PC-3 (cell line): ENCODE results near the gene DNAJB1. TPM values are rescaled to one million over a fixed set of nuclear protein-coding genes. Genes with fewer than 3 reads are reported as not detected.

Source experiments
- ATAC-seq: fragments of 200-7000 bp; cut with Tn5 transposase; 2 replicates; pipeline ENCODE4 v1.9.1; 2020; ENCODE audit warnings: mild to moderate bottlenecking, moderate library complexity
- BruUV-seq: library from RNA; stranded (reverse); fragments of 400-500 nt; replicated peaks from 2 replicates; lab custom pipeline; 2021; lab: Mats Ljungman, UMichigan
- CTCF ChIA-PET: fragments of 300-600 bp; sonication (Branson Sonifier 250); formaldehyde crosslinking; loops from one replicate; lab custom pipeline; 2022; ENCODE audit warnings: antibody characterized with exemption; lab: Charles Lee
- POLR2A ChIA-PET: fragments of 300-600 bp; sonication (Branson Sonifier 250); formaldehyde crosslinking; loops from one replicate; lab custom pipeline; 2022; ENCODE audit warnings: antibody characterized with exemption; ENCODE audit not compliant: unreplicated experiment; lab: Charles Lee
- DNase-seq: peaks from one replicate; pipeline ENCODE4 v3.0.0-alpha.2; 2015
- H2AFZ ChIP-seq: fragments of 300-600 bp; sonication (generic); 2 replicates; pipeline ENCODE4 v1.6.0; 2016; ENCODE audit warnings: antibody characterized with exemption, low read length
- H3F3A ChIP-seq: fragments of 300-600 bp; sonication (generic); one replicate; pipeline ENCODE4 v1.6.0; 2017; ENCODE audit warnings: antibody characterized with exemption, low read length, control low read depth, mild to moderate bottlenecking; ENCODE audit not compliant: unreplicated experiment
- H3K27ac ChIP-seq: fragments of 300-600 bp; sonication (generic); 2 replicates; pipeline ENCODE4 v1.5.1; 2016; ENCODE audit warnings: mild to moderate bottlenecking, low read length
- H3K27me3 ChIP-seq: fragments of 300-600 bp; sonication (generic); 2 replicates; pipeline ENCODE4 v1.6.1; 2016; ENCODE audit warnings: low read length, mixed read lengths
- H3K36me3 ChIP-seq: fragments of 300-600 bp; sonication (generic); 2 replicates; pipeline ENCODE4 v1.6.1; 2016; ENCODE audit warnings: low read depth, mixed run types, low read length, mixed read lengths
- H3K4me1 ChIP-seq: fragments of 300-600 bp; sonication (generic); 2 replicates; pipeline ENCODE4 v1.5.1; 2016; ENCODE audit warnings: low read length; ENCODE audit not compliant: insufficient read depth
- H3K4me2 ChIP-seq: fragments of 300-600 bp; sonication (generic); 2 replicates; pipeline ENCODE4 v1.6.0; 2016; ENCODE audit warnings: low read length
- H3K4me3 ChIP-seq: fragments of 300-600 bp; sonication (generic); 2 replicates; pipeline ENCODE4 v1.5.1; 2016; ENCODE audit warnings: mild to moderate bottlenecking, low read length, mixed read lengths
- H3K79me2 ChIP-seq: fragments of 300-600 bp; sonication (generic); 2 replicates; pipeline ENCODE4 v1.6.1; 2017; ENCODE audit warnings: low read length, mixed read lengths
- H3K9ac ChIP-seq: fragments of 300-600 bp; sonication (generic); 2 replicates; pipeline ENCODE4 v1.6.0; 2016; ENCODE audit warnings: mild to moderate bottlenecking, low read length
- H3K9me2 ChIP-seq: fragments of 300-600 bp; sonication (generic); replicated peaks from 2 replicates; pipeline ENCODE4 v1.6.1; 2016; ENCODE audit warnings: mixed run types, low read length, mixed read lengths
- H3K9me3 ChIP-seq: fragments of 300-600 bp; sonication (generic); 2 replicates; pipeline ENCODE4 v1.6.1; 2016; ENCODE audit warnings: low read length, mixed read lengths
- H4K20me1 ChIP-seq: fragments of 300-600 bp; sonication (generic); 2 replicates; pipeline ENCODE4 v1.6.1; 2016; ENCODE audit warnings: low read length, mixed read lengths
- EZH2 ChIP-seq: fragments of 300-600 bp; sonication (generic); IDR thresholded peaks from one replicate; pipeline ENCODE4 v1.6.1; 2017; ENCODE audit warnings: antibody characterized with exemption, mild to moderate bottlenecking, low read length; ENCODE audit not compliant: unreplicated experiment
- EZH2phosphoT487 ChIP-seq: fragments of 300-600 bp; sonication (generic); IDR thresholded peaks from 2 replicates; pipeline ENCODE4 v1.6.1; 2018; ENCODE audit warnings: mild to moderate bottlenecking, antibody characterized with exemption, low read length, borderline replicate concordance
- intact Hi-C: fragments of 100-400 bp; cut with micrococcal nuclease; formaldehyde crosslinking; loops from 2 replicates; pipeline ENCODE4 v1.9.0; 2023
- total RNA-seq: library from RNA; depleted of rRNA; stranded (reverse); fragments of >200 nt; gene quantifications from 2 replicates; pipeline ENCODE4 v1.2.3, GENCODE V29; 2014
- TF ChIP-seq, protein P1 (sequence below): fragments of 300-600 bp; sonication (generic); conservative IDR thresholded peaks from 2 replicates; pipeline ENCODE4 v1.5.1; 2017; ENCODE audit warnings: antibody characterized with exemption, low read depth, mild to moderate bottlenecking, low read length

The DNAJB1 gene
- total RNA-seq, 1 experiment from 2014 or later, result 167 TPM

DNA sequence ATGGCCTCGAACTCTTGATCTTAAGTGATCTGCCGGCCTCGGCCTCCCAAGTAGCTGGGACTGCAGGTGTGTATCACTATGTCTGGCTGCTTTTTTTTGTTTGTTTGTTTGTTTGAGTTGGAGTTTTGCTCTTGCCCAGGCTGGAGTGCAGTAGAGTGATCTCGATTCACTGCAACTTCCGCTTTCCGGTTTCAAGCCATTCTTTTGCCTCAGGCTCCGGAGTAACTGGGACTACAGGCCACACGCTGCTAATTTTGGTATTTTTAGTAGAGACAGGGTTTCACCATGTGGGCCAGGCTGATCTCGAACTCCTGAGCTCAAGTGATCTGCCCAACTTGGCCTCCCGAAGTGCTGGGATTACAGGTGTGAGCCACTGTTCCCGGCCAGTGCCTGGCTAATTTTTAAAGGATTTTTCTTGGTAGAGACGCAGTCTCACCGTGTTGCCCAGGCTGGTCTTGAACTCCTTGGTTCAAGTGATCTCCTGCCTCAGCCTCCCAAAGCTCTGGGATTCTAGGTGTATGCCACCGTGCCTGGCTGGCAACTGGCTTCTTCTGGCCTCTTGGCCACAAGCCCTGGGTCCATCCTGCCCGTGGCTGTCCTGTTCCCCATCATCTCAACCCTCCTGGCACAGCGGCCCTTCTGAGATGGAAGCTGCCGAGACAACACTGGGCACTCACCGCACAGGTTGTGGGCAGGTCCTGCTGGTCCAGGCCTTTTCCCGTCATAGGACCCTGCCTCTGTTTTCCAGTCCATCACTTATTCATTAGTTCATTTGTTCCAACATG lies 22.7 kb upstream of the DNAJB1 start:
- H3K9ac ChIP-seq, result no peak overlapping the region
- peaks cover 4% of the 10 kb centered on the region; the same call in 1 of the 2 replicates for H3K36me3 ChIP-seq
- DNase-seq, result no peak
- H3K9me3 ChIP-seq, result no peaks in the 10 kb centered on the region
- BruUV-seq, result no TSS peak
- no peak overlapping the region for H3K4me2 ChIP-seq
- POLR2A ChIA-PET, result no interaction called here
- H3K4me3 ChIP-seq, result no peak overlapping the region
- ATAC-seq, result no peak
- H3F3A ChIP-seq, result no peaks in the 10 kb centered on the region
- peaks cover 10% of the 10 kb centered on the region; the same call in 1 of the 2 replicates for H4K20me1 ChIP-seq
- intact Hi-C loops, result no loop called here
- no peaks in the 10 kb centered on the region for H3K27me3 ChIP-seq
- H3K4me1 ChIP-seq, result peaks cover 9% of the 10 kb centered on the region
- peaks cover 83% of the 10 kb centered on the region for H3K79me2 ChIP-seq
- no peak overlapping the region for H2AFZ ChIP-seq
- no peaks in the 10 kb centered on the region for H3K9me2 ChIP-seq
- no peak overlapping the region for H3K27ac ChIP-seq
- TF ChIP-seq EZH2 (no peak), EZH2phosphoT487 (no peak)
- TF ChIP-seq, protein P1, sequence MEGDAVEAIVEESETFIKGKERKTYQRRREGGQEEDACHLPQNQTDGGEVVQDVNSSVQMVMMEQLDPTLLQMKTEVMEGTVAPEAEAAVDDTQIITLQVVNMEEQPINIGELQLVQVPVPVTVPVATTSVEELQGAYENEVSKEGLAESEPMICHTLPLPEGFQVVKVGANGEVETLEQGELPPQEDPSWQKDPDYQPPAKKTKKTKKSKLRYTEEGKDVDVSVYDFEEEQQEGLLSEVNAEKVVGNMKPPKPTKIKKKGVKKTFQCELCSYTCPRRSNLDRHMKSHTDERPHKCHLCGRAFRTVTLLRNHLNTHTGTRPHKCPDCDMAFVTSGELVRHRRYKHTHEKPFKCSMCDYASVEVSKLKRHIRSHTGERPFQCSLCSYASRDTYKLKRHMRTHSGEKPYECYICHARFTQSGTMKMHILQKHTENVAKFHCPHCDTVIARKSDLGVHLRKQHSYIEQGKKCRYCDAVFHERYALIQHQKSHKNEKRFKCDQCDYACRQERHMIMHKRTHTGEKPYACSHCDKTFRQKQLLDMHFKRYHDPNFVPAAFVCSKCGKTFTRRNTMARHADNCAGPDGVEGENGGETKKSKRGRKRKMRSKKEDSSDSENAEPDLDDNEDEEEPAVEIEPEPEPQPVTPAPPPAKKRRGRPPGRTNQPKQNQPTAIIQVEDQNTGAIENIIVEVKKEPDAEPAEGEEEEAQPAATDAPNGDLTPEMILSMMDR, result no peak
- CTCF ChIA-PET, result no interaction called here

DNA sequence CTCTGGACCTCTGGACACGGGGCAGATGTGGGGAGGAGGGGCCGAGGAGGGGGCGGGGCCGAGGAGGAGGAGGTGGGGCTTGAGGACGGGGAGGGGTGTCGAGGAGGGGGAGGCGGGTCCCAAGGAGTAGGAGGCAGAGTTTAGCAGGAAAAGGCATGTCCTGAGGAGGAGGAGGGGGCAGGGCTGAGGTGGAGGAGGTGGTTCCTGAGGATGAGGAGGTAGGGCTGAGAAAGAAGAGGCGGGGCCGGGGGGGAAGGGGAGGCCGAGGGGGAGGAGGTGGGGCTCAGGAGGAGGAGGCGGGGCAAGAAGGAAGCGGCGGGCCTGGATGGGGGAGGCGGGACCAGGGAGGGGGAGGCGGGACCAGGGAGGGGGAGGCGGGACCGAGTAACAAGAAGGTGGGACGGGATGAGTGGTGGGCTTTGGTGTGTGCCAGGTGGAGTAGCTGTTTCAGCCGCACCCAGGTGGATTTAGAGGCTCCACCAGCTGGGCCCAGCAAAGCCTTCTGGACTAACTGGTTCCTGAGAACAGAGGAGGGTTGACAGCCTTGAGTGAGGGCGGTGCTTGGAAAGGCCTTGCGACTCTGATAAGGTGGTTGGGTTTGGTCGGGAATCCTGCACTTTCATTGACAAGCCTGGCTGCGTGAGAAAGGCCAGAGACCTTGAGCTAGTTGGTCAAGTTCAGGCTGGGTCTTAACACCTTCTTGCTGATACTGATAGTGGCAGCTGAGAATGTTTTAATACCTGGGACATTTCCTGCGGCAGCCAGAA lies 18.9 kb upstream of the DNAJB1 start:
- peak; percentile 87 for ATAC-seq
- no peak overlapping the region for H3K9ac ChIP-seq
- no peaks in the 10 kb centered on the region for H3K9me3 ChIP-seq
- H3K9me2 ChIP-seq, result no peaks in the 10 kb centered on the region
- H3K4me1 ChIP-seq, result peaks cover 9% of the 10 kb centered on the region
- CTCF ChIA-PET, result no interaction called here
- peak overlapping the region; percentile 81 for H3K4me2 ChIP-seq
- no peaks in the 10 kb centered on the region for H3K27me3 ChIP-seq
- peak overlapping the region; percentile 56 for H3K4me3 ChIP-seq
- H3K27ac ChIP-seq, result peak overlapping the region; percentile 37; the same call in 1 of the 2 replicates
- POLR2A ChIA-PET, result no interaction called here
- no peaks in the 10 kb centered on the region for H3F3A ChIP-seq
- DNase-seq, result peak; percentile 88
- H3K79me2 ChIP-seq, result peaks cover 81% of the 10 kb centered on the region
- intact Hi-C loops, result no loop called here
- BruUV-seq, result no TSS peak
- TF ChIP-seq EZH2 (no peak), EZH2phosphoT487 (no peak)
- TF ChIP-seq, protein P1, result no peak
- peak overlapping the region; percentile 71; the same call in 1 of the 2 replicates for H2AFZ ChIP-seq
- peaks cover 8% of the 10 kb centered on the region; the same call in 1 of the 2 replicates for H3K36me3 ChIP-seq
- H4K20me1 ChIP-seq, result peaks cover 10% of the 10 kb centered on the region; the same call in 1 of the 2 replicates
